Stomach (tissue), 4 donors: ENCODE data around the gene OR10T2.

Source experiments
- CTCF ChIP-seq, 7 experiments: fragments of 450-650 bp in 4 of 7; fragments of 200-600 bp in 3 of 7; sonication (generic) in 3 of 7; IDR thresholded peaks; one replicate each; pipeline ENCODE4 v1.5.1; 2016 to 2019; ENCODE audit warnings: antibody characterized with exemption in 7 of 7, control low read depth in 2 of 7, mild to moderate bottlenecking in 1 of 7
- EP300 ChIP-seq: sonication (generic); formaldehyde crosslinking; IDR thresholded peaks from one replicate; pipeline ENCODE4 v1.6.1; 2017; ENCODE audit warnings: antibody characterized with exemption
- POLR2A ChIP-seq, 4 donors: fragments of 450-650 bp; IDR thresholded peaks; one replicate each; pipeline ENCODE4 v1.6.1; 2016; ENCODE audit warnings: antibody characterized with exemption in 4 of 4, control low read depth in 2 of 4, mild to moderate bottlenecking in 1 of 4, moderate library complexity in 1 of 4
- POLR2AphosphoS5 ChIP-seq, 3 donors: sonication (generic); formaldehyde crosslinking; IDR thresholded peaks; one replicate each; pipeline ENCODE4 v1.6.1; 2016; ENCODE audit warnings: antibody characterized with exemption in 3 of 3

GRCh38 chr1:158357441-158357840 is 41.8 kb downstream of the OR10T2 start:
- TF ChIP-seq POLR2AphosphoS5 (IDR thresholded peaks at IDR 0.05) (no peak), CTCF (IDR thresholded peaks at IDR 0.05) (no peak), EP300 (no peak), POLR2A (IDR thresholded peaks at IDR 0.05) (no peak)
